ENCODE measurements around the gene OTOGL.

DNA sequence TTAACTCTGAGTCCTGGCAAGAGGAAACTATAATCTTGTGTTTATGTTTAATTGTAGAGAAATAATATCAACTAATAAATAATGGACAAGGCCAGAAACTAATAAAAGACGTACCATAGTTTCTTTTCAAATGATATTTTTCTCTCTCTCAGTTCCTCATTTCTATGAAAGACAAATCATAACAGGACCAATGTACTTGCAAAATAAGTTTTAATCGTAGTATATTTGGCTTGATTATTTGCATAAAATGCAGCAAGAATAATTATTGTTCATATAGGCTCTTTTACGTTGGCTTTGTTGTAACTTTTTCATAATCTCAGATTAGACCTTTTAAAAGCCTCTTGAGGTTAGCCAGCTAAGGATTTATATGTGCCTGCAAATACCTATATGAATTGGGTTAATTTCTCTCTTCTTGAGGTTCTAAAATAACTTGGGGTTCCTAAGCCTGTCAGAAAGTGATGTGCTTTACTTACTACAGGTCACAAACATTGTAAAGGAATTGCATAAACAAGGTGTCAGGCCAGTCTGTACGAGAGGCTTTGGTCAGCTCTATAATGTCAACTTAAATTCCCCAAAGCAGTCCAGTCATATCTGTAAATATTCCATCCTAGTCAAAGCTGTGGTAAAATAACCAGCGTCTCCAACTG is 191.9 kb downstream of the OTOGL start:
- TF ChIP-seq, protein P1, sequence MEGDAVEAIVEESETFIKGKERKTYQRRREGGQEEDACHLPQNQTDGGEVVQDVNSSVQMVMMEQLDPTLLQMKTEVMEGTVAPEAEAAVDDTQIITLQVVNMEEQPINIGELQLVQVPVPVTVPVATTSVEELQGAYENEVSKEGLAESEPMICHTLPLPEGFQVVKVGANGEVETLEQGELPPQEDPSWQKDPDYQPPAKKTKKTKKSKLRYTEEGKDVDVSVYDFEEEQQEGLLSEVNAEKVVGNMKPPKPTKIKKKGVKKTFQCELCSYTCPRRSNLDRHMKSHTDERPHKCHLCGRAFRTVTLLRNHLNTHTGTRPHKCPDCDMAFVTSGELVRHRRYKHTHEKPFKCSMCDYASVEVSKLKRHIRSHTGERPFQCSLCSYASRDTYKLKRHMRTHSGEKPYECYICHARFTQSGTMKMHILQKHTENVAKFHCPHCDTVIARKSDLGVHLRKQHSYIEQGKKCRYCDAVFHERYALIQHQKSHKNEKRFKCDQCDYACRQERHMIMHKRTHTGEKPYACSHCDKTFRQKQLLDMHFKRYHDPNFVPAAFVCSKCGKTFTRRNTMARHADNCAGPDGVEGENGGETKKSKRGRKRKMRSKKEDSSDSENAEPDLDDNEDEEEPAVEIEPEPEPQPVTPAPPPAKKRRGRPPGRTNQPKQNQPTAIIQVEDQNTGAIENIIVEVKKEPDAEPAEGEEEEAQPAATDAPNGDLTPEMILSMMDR (IDR thresholded peaks at IDR 0.05; ENCODE audit: low read depth, low read length) = no peak
- TF ChIP-seq POLR2A (IDR thresholded peaks at IDR 0.05; ENCODE audit: extremely low read depth, insufficient read length) = no peak
